MG63 (cell line): ENCODE measurements around the gene ASAH2B. TPM values are rescaled to one million over a fixed set of nuclear protein-coding genes. Genes with fewer than 3 reads are reported as not detected.
"Not testable (repeated sequence)": the region's sequence is repeated elsewhere in the genome, so short reads cannot be mapped to it uniquely, and the experiment has no call there.

Source experiments
- DNase-seq: peaks from one replicate; pipeline ENCODE4 v3.0.0-alpha.2; 2020
- H3K27me3 ChIP-seq: fragments of 250-450 bp; sonication (Bioruptor Pico); 2 replicates; pipeline ENCODE4 v1.5.1; 2020; ENCODE audit warnings: mild to moderate bottlenecking, moderate library complexity
- H3K36me3 ChIP-seq: fragments of 250-450 bp; sonication (Bioruptor Pico); 2 replicates; pipeline ENCODE4 v1.5.1; 2020; ENCODE audit warnings: mild to moderate bottlenecking, moderate library complexity
- H3K4me3 ChIP-seq: fragments of 250-450 bp; sonication (Bioruptor Pico); 2 replicates; pipeline ENCODE4 v1.5.1; 2020; ENCODE audit warnings: mild to moderate bottlenecking, moderate library complexity
- H3K9me3 ChIP-seq: fragments of 250-450 bp; sonication (Bioruptor Pico); 2 replicates; pipeline ENCODE4 v1.5.1; 2020; ENCODE audit warnings: mild to moderate bottlenecking, moderate library complexity
- total RNA-seq: library from RNA; depleted of rRNA; stranded (reverse); fragments of >200 nt; shearing (Covaris generic); gene quantifications from 2 replicates; pipeline ENCODE4 v1.2.3, GENCODE V29; 2014; ENCODE audit warnings: low replicate concordance; rRNA removed

The ASAH2B gene
- 0.43 and 0.64 TPM in 2 replicates for total RNA-seq

GRCh38 chr10:50739618-50740292 lies at the start of gene ASAH2B:
Gene ASAH2B, plus strand, starts transcription at chr10:50739936. Its CDS starts 5,195 bp downstream, at chr10:50745131.
- DNase-seq, result peak; percentile 86
- H3K4me3 ChIP-seq, result peak within 1 kb of the TSS; percentile 85
- no peaks in the 10 kb centered on the region for H3K36me3 ChIP-seq
- H3K9me3 ChIP-seq, result no peaks in the 10 kb centered on the region
- peaks cover 12% of the 10 kb centered on the region for H3K27me3 ChIP-seq

GRCh38 chr10:50697819-50698218 lies 41.9 kb upstream of the ASAH2B start:
- not testable (repeated sequence) for H3K9me3 ChIP-seq, H3K36me3 ChIP-seq, H3K4me3 ChIP-seq, H3K27me3 ChIP-seq, DNase-seq

GRCh38 chr10:50701947-50702346 lies 37.8 kb upstream of the ASAH2B start:
- not testable (repeated sequence) for H3K4me3 ChIP-seq, H3K9me3 ChIP-seq, H3K36me3 ChIP-seq, H3K27me3 ChIP-seq
- DNase-seq, result peak; percentile 67

GRCh38 chr10:50702997-50703396 lies 36.7 kb upstream of the ASAH2B start:
- H3K36me3 ChIP-seq, DNase-seq, H3K4me3 ChIP-seq, H3K9me3 ChIP-seq, H3K27me3 ChIP-seq: not testable (repeated sequence)

GRCh38 chr10:50704436-50705079 lies 35.2 kb upstream of the ASAH2B start:
- peak; percentile 48 for DNase-seq
- not testable (repeated sequence) for H3K27me3 ChIP-seq, H3K36me3 ChIP-seq, H3K9me3 ChIP-seq, H3K4me3 ChIP-seq

- not testable (repeated sequence) for H3K9me3 ChIP-seq, H3K4me3 ChIP-seq, H3K36me3 ChIP-seq, H3K27me3 ChIP-seq, DNase-seq
Measured at GRCh38 chr10:50706006-50706405, 33.7 kb upstream of the ASAH2B start.

- not testable (repeated sequence) for H3K27me3 ChIP-seq, DNase-seq, H3K36me3 ChIP-seq, H3K4me3 ChIP-seq, H3K9me3 ChIP-seq
Measured at GRCh38 chr10:50710241-50710640, 29.5 kb upstream of the ASAH2B start.

GRCh38 chr10:50723812-50724211 lies 15.9 kb upstream of the ASAH2B start:
- not testable (repeated sequence) for H3K9me3 ChIP-seq, DNase-seq, H3K36me3 ChIP-seq, H3K4me3 ChIP-seq
- H3K27me3 ChIP-seq, result peaks cover 27% of the 10 kb centered on the region

- not testable (repeated sequence) for DNase-seq, H3K9me3 ChIP-seq, H3K36me3 ChIP-seq, H3K4me3 ChIP-seq
- peaks cover 28% of the 10 kb centered on the region for H3K27me3 ChIP-seq
Measured at GRCh38 chr10:50728112-50728511, 11.6 kb upstream of the ASAH2B start.

- peak overlapping the region; percentile 85 for H3K4me3 ChIP-seq
- not testable (repeated sequence) for H3K9me3 ChIP-seq, H3K36me3 ChIP-seq, DNase-seq
- peaks cover 19% of the 10 kb centered on the region for H3K27me3 ChIP-seq
Measured at GRCh38 chr10:50738987-50739617, 634 bp upstream of the ASAH2B start.

GRCh38 chr10:50740293-50740648 lies 535 bp downstream of the ASAH2B start:
- peak overlapping the region; percentile 85 for H3K4me3 ChIP-seq
- no peaks in the 10 kb centered on the region for H3K36me3 ChIP-seq
- peak; percentile 66 for DNase-seq
- H3K27me3 ChIP-seq, result peaks cover 8% of the 10 kb centered on the region
- H3K9me3 ChIP-seq, result no peaks in the 10 kb centered on the region

GRCh38 chr10:50742820-50743219 lies 3.1 kb downstream of the ASAH2B start:
- not testable (repeated sequence) for H3K36me3 ChIP-seq, DNase-seq, H3K9me3 ChIP-seq, H3K4me3 ChIP-seq, H3K27me3 ChIP-seq

GRCh38 chr10:50766774-50767513 lies 27.2 kb downstream of the ASAH2B start:
- H3K4me3 ChIP-seq, H3K27me3 ChIP-seq, H3K9me3 ChIP-seq, DNase-seq, H3K36me3 ChIP-seq: not testable (repeated sequence)

- H3K36me3 ChIP-seq, H3K4me3 ChIP-seq, H3K9me3 ChIP-seq, DNase-seq, H3K27me3 ChIP-seq: not testable (repeated sequence)
Measured at GRCh38 chr10:50772042-50772441, 32.3 kb downstream of the ASAH2B start.

GRCh38 chr10:50774868-50775267 lies 35.1 kb downstream of the ASAH2B start:
- H3K4me3 ChIP-seq, DNase-seq, H3K27me3 ChIP-seq, H3K9me3 ChIP-seq, H3K36me3 ChIP-seq: not testable (repeated sequence)

GRCh38 chr10:50780036-50780435 lies 40.3 kb downstream of the ASAH2B start:
- not testable (repeated sequence) for H3K4me3 ChIP-seq, H3K27me3 ChIP-seq, DNase-seq, H3K36me3 ChIP-seq, H3K9me3 ChIP-seq

- H3K27me3 ChIP-seq, H3K36me3 ChIP-seq, H3K4me3 ChIP-seq, H3K9me3 ChIP-seq, DNase-seq: not testable (repeated sequence)
Measured at GRCh38 chr10:50782017-50782416, 42.3 kb downstream of the ASAH2B start.
